Tibial nerve (tissue), 4 donors: ENCODE results near the gene LGI2. TPM values are rescaled to one million over a fixed set of nuclear protein-coding genes. Genes with fewer than 3 reads are reported as not detected.

Experiments
- DNase-seq, 2 donors: peaks; one replicate each; pipeline ENCODE4 v3.0.0-alpha.2; 2019; ENCODE audit warnings: low spot score in 2 of 2
- H3K27ac ChIP-seq, 4 donors: fragments of 200-600 bp; sonication (generic) in 3 of 4; one replicate each; pipeline ENCODE4 v1.5.1; 2017 to 2019; ENCODE audit warnings: mild to moderate bottlenecking in 1 of 4
- H3K27me3 ChIP-seq, 2 donors: fragments of 200-600 bp; sonication (generic) in 1 of 2; one replicate each; pipeline versions ENCODE4 v1.5.1 to v1.6.0; 2017 to 2019
- H3K36me3 ChIP-seq, 3 donors: fragments of 200-600 bp; sonication (generic); one replicate each; pipeline ENCODE4 v1.5.1; 2018 to 2019
- H3K4me1 ChIP-seq, 4 donors: fragments of 200-600 bp; sonication (generic) in 3 of 4; one replicate each; pipeline ENCODE4 v1.5.1; 2017 to 2019
- H3K4me3 ChIP-seq, 4 donors: fragments of 200-600 bp; sonication (generic) in 3 of 4; one replicate each; pipeline ENCODE4 v1.5.1; 2017 to 2019; ENCODE audit warnings: mild to moderate bottlenecking in 1 of 4, moderate library complexity in 1 of 4
- H3K9me3 ChIP-seq, 4 donors: fragments of 200-600 bp; sonication (generic) in 3 of 4; one replicate each; pipeline ENCODE4 v1.5.1; 2017 to 2019
- EP300 ChIP-seq, 2 donors: sonication (generic); formaldehyde crosslinking; IDR thresholded peaks; one replicate each; pipeline ENCODE4 v1.6.1; 2017; ENCODE audit warnings: antibody characterized with exemption in 2 of 2, mild to moderate bottlenecking in 1 of 2
- POLR2A ChIP-seq, 2 donors: fragments of 450-650 bp; IDR thresholded peaks; one replicate each; pipeline ENCODE4 v1.6.1; 2017; ENCODE audit warnings: antibody characterized with exemption in 2 of 2, mild to moderate bottlenecking in 2 of 2, moderate library complexity in 2 of 2
- WGBS, 2 donors: methylation state at CpG; one replicate each; pipeline ENCODE4 v1.1.5; 2018; 5-methylcytosine and 5-hydroxymethylcytosine counted together
- total RNA-seq, 4 donors: library from RNA; depleted of rRNA; stranded (reverse); fragments of >200 nt; gene quantifications; one replicate each; pipeline ENCODE4 v1.1.0, GENCODE V29; 2016
- TF ChIP-seq, protein P1 (sequence below), 5 experiments: fragments of 200-600 bp in 3 of 5; fragments of 450-650 bp in 2 of 5; sonication (generic) in 3 of 5; IDR thresholded peaks; one replicate each; pipeline ENCODE4 v1.5.1; 2016 to 2019; ENCODE audit warnings: antibody characterized with exemption in 5 of 5, mild to moderate bottlenecking in 3 of 5, moderate library complexity in 2 of 5

The LGI2 gene
- total RNA-seq, 4 donors from 2014 or later, result 4.8 to 25.7 (median 23.2) TPM

GRCh38 chr4:24952667-24953066 lies 78.1 kb downstream of the LGI2 start:
- Histone ChIP-seq H3K4me1 (no peaks in the 10 kb centered on the region), H3K27me3 (no peaks in the 10 kb centered on the region), H3K27ac (no peak overlapping the region), H3K36me3 (peaks cover 0 to 5% (median 0%) of the 10 kb centered on the region in 3 donors), H3K9me3 (peaks cover 0 to 12% (median 0%) of the 10 kb centered on the region in 4 donors), H3K4me3 (no peak overlapping the region)
- 87 to 92% methylated on average over 4 of the region's 4 CpGs for WGBS, 2 donors
- no peak for DNase-seq
- TF ChIP-seq POLR2A (IDR thresholded peaks at IDR 0.05), result no peak
- TF ChIP-seq EP300 (IDR thresholded peaks at IDR 0.05), result no peak
- TF ChIP-seq, protein P1, sequence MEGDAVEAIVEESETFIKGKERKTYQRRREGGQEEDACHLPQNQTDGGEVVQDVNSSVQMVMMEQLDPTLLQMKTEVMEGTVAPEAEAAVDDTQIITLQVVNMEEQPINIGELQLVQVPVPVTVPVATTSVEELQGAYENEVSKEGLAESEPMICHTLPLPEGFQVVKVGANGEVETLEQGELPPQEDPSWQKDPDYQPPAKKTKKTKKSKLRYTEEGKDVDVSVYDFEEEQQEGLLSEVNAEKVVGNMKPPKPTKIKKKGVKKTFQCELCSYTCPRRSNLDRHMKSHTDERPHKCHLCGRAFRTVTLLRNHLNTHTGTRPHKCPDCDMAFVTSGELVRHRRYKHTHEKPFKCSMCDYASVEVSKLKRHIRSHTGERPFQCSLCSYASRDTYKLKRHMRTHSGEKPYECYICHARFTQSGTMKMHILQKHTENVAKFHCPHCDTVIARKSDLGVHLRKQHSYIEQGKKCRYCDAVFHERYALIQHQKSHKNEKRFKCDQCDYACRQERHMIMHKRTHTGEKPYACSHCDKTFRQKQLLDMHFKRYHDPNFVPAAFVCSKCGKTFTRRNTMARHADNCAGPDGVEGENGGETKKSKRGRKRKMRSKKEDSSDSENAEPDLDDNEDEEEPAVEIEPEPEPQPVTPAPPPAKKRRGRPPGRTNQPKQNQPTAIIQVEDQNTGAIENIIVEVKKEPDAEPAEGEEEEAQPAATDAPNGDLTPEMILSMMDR (IDR thresholded peaks at IDR 0.05), result no peak

- TF ChIP-seq POLR2A (IDR thresholded peaks at IDR 0.05), result no peak
- TF ChIP-seq EP300 (IDR thresholded peaks at IDR 0.05), result no peak
- TF ChIP-seq, protein P1 (IDR thresholded peaks at IDR 0.05), result no peak
- Histone ChIP-seq H3K36me3 (peaks cover 0 to 5% (median 0%) of the 10 kb centered on the region in 3 donors), H3K27ac (no peak overlapping the region), H3K27me3 (no peaks in the 10 kb centered on the region), H3K4me3 (no peak overlapping the region), H3K9me3 (peaks cover 0 to 12% (median 0%) of the 10 kb centered on the region in 4 donors), H3K4me1 (no peaks in the 10 kb centered on the region)
- DNase-seq, result no peak
These were observed 80.8 kb downstream of the LGI2 start for GRCh38 chr4:24949970-24950369.

Other genes starting within 250 kb of the LGI2 start
- 100 to 1,000 TPM; 208 to 359 (median 326) TPM for gene SOD3, start 235.4 kb downstream of the LGI2 start, total RNA-seq
- 10 to 100 TPM; 12.2 to 31.2 (median 15.3) TPM for gene CCDC149, start 117.9 kb downstream of the LGI2 start, total RNA-seq
- gene SEPSECS, start 129.5 kb upstream of the LGI2 start, total RNA-seq, result 10 to 100 TPM in 2 of 4 donors, 1 to 10 TPM in 2; 6.6 to 19.2 (median 9.0) TPM
- 10 to 100 TPM; 11.1 to 22.8 (median 14.6) TPM for gene PI4K2B, start 203.1 kb upstream of the LGI2 start, total RNA-seq